GM19025 (cell line): ENCODE measurements around the gene FOXD4L4.
"Not testable (repeated sequence)": the region's sequence is repeated elsewhere in the genome, so short reads cannot be mapped to it uniquely, and the experiment has no call there.

Source experiments
- ATAC-seq: cut with Tn5 transposase; IDR thresholded peaks from one replicate; pipeline ENCODE4 v1.9.1; 2021; ENCODE audit warnings: mild to moderate bottlenecking, low read depth, moderate library complexity; ENCODE audit not compliant: unreplicated experiment

Gene FOXD4L4

GRCh38 chr9:65737096-65737564, at the start of gene FOXD4L4:
Gene FOXD4L4 (plus strand): TSS chr9:65737146. CDS start chr9:65737146, 0 bp downstream.
- not testable (repeated sequence) for ATAC-seq

- ATAC-seq = not testable (repeated sequence)
Observed at GRCh38 chr9:65703550-65703949, 33.4 kb upstream of the FOXD4L4 start.

GRCh38 chr9:65714445-65714844, 22.5 kb upstream of the FOXD4L4 start:
- ATAC-seq = not testable (repeated sequence)

GRCh38 chr9:65738133-65738532, 1.2 kb downstream of the FOXD4L4 start:
- not testable (repeated sequence) for ATAC-seq
